Upper lobe of right lung (tissue), 1 donor: ENCODE measurements around the gene CHRNE. TPM values are rescaled to one million over a fixed set of nuclear protein-coding genes. Genes with fewer than 3 reads are reported as not detected.
A peak's percentile ranks its signal among the peaks of the same experiment; 100 is the strongest.

Source experiments
- ATAC-seq: fragments of 200-7000 bp; cut with Tn5 transposase; one replicate; pipeline ENCODE4 v1.9.1; 2020; ENCODE audit warnings: mild to moderate bottlenecking, moderate library complexity
- DNase-seq: peaks from one replicate; pipeline ENCODE4 v3.0.0-alpha.2; 2020
- H3K27ac ChIP-seq: fragments of 200-600 bp; one replicate; pipeline ENCODE4 v1.8.0; 2022
- H3K27me3 ChIP-seq: fragments of 200-600 bp; one replicate; pipeline ENCODE4 v1.8.0; 2022; ENCODE audit warnings: mild to moderate bottlenecking
- H3K36me3 ChIP-seq: fragments of 200-600 bp; one replicate; pipeline ENCODE4 v1.8.0; 2022
- H3K4me1 ChIP-seq: fragments of 200-600 bp; one replicate; pipeline ENCODE4 v1.8.0; 2022
- H3K4me3 ChIP-seq: fragments of 200-600 bp; one replicate; pipeline ENCODE4 v1.8.0; 2022; ENCODE audit warnings: mild to moderate bottlenecking
- H3K9me3 ChIP-seq: fragments of 200-600 bp; one replicate; pipeline ENCODE4 v1.8.0; 2022
- CTCF ChIP-seq: fragments of 200-600 bp; IDR thresholded peaks from one replicate; pipeline ENCODE4 v1.8.0; 2022; ENCODE audit warnings: antibody characterized with exemption
- intact Hi-C: fragments of 100-400 bp; cut with DNase I; formaldehyde crosslinking; loops from one replicate; pipeline ENCODE4 v1.11.0; 2022
- total RNA-seq: library from RNA; stranded (reverse); fragmentation: NEBNext Ultra II Directional; extraction: Animal tissue kit (Norgen Biotek cat#: 25700); gene quantifications from one replicate; pipeline ENCODE4 v1.2.1, GENCODE V29; 2021
- donor health status: DM: no; HTN: yes; CAD: no; lungs with severe emphysema.

Gene CHRNE
- total RNA-seq, 1 donor from 2014 or later = 0.98 TPM

GRCh38 chr17:4941319-4941610, 38.4 kb upstream of the CHRNE start:
- Histone ChIP-seq H3K27me3 (no peaks in the 10 kb centered on the region), H3K4me1 (peaks cover 62% of the 10 kb centered on the region), H3K4me3 (peak overlapping the region; percentile 98), H3K27ac (peak overlapping the region; percentile 91), H3K9me3 (no peaks in the 10 kb centered on the region), H3K36me3 (peaks cover 56% of the 10 kb centered on the region)
- TF ChIP-seq CTCF = no peak
- no peak for DNase-seq
- intact Hi-C loops = no loop called here
- ATAC-seq = no peak

GRCh38 chr17:4940555-4941318, 37.8 kb upstream of the CHRNE start:
- DNase-seq (peak; percentile 68), ATAC-seq (peak; percentile 59)
- H3K36me3 ChIP-seq = peaks cover 51% of the 10 kb centered on the region
- TF ChIP-seq CTCF = no peak
- H3K9me3 ChIP-seq = no peaks in the 10 kb centered on the region
- H3K4me3 ChIP-seq = peak overlapping the region; percentile 98
- intact Hi-C loops = no loop called here
- peak overlapping the region; percentile 91 for H3K27ac ChIP-seq
- H3K4me1 ChIP-seq = peaks cover 57% of the 10 kb centered on the region
- no peaks in the 10 kb centered on the region for H3K27me3 ChIP-seq

DNA sequence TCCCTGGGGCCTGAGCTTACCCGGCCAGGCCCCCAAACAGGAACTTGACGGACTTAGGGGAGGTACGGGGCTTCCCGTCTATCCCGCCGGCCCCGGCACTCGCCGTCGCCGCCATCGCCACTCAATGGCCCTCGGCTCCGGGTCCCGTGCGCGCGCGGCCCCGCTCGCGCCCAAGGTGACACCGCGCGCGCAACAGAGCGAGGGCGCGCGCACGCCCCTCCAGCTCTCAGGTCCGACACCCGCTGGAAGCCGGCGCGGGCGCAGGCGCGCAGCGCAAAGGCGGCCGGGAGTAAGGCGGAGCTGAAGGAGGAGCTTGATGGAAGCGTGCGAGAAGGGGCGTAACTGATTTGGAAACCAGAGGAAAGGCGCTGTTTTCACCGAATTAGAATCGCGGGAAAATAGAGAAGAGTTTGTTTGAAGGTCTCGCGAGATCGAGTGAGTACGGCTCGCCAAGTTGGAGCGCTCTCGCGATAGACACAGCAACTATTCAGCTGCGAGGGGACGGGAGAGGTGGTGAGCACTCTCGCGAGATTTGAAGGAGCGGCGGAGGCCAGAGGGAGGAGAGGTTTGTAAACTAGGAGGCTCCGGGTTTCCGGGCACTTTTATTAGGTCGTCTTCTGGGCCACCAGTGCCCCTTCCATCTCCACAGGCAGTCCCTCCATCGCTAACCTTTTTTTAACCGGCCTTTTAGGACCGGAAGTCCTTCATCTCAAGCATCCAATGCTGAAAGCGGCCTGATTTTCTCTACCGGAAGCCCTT, 37.1 kb upstream of the CHRNE start, which contains the start of the genes RNF167 and SLC25A11:
Gene RNF167 (plus strand): TSS at position 473 of the 759 bp plus-strand sequence. CDS start 642 bp downstream, outside the sequence.
Gene SLC25A11 (minus strand): TSS at position 251 of the 759 bp plus-strand sequence. CDS start 136 bp downstream, at position 115.
- no peaks in the 10 kb centered on the region for H3K27me3 ChIP-seq
- H3K27ac ChIP-seq = peak within 1 kb of the TSS; percentile 91
- ATAC-seq = peak; percentile 95
- peak within 1 kb of the TSS; percentile 98 for H3K4me3 ChIP-seq
- intact Hi-C loops = no loop called here
- no peaks in the 10 kb centered on the region for H3K9me3 ChIP-seq
- DNase-seq = peak; percentile 97
- no peak for TF ChIP-seq CTCF
- peaks cover 50% of the 10 kb centered on the region for H3K4me1 ChIP-seq
- H3K36me3 ChIP-seq = peaks cover 43% of the 10 kb centered on the region

DNA sequence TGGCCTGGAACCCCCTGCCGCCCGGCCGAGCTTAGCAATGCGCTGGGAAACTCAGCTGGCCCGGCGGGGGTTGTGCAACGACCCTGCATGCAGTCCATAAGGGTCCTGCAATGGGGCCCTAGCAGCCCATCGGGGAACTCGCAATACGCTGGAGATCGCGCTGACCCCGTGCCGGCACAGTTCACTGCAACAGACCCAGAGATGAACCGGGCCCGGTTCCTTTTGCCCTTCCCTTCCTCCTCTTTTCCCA, 36.6 kb upstream of the CHRNE start:
- Histone ChIP-seq H3K4me3 (peak overlapping the region; percentile 98), H3K4me1 (peaks cover 44% of the 10 kb centered on the region), H3K9me3 (no peaks in the 10 kb centered on the region), H3K27me3 (no peaks in the 10 kb centered on the region), H3K36me3 (peaks cover 38% of the 10 kb centered on the region), H3K27ac (peak overlapping the region; percentile 91)
- no peak for ATAC-seq
- DNase-seq = peak; percentile 78
- intact Hi-C loops = no loop called here
- TF ChIP-seq CTCF = no peak

GRCh38 chr17:4938688-4939545, 36.0 kb upstream of the CHRNE start:
- peaks cover 44% of the 10 kb centered on the region for H3K4me1 ChIP-seq
- no peak for TF ChIP-seq CTCF
- H3K27me3 ChIP-seq = no peaks in the 10 kb centered on the region
- peak overlapping the region; percentile 91 for H3K27ac ChIP-seq
- intact Hi-C loops = no loop called here
- DNase-seq = no peak
- H3K4me3 ChIP-seq = peak overlapping the region; percentile 98
- ATAC-seq = no peak
- peaks cover 34% of the 10 kb centered on the region for H3K36me3 ChIP-seq
- H3K9me3 ChIP-seq = no peaks in the 10 kb centered on the region
